ENCODE data around the gene DDX3X.
"Not testable (repeated sequence)": the region's sequence is repeated elsewhere in the genome, so short reads cannot be mapped to it uniquely, and the experiment has no call there.

The DDX3X gene

DNA sequence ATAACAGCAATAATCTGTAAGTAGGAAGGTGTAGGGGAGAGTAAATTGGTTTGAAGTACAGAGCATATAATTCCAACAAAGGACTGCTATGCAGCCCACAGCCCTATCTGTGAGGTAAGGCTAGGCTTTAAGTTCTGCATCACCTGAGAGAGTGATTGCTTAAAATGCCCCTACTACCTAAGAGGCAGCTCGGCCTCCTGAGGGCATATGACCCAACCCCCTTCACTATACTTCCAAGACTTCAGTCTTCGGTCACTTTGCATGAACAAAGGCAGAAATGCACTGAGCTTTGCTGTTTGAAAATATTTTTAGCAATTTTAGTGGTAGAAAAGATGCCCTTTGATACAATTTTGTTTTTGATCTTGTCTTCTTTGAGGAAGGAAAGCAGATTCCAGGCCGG is 4.9 kb upstream of the DDX3X start:
- FAIRE-seq, result no peak

DNA sequence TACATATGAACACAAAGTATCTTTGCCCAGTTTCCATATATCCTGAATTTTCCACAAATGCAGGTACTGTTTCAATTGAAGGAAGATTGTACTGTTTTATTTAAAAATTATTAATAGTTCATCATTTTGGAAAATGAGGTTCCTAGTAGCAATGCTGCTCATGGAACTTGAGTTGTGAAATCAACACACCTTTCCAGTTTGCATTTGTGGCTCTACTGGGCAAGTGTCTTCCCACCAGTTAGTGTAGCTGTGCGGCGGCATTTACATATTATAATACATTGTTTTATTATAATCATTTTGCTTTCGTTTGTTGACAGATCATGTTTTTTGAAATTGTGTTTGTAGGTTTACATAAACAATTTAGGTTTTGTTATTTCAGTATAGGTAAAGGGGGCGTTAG is 2.0 kb upstream of the DDX3X start:
- peak; percentile 60 for FAIRE-seq

DNA sequence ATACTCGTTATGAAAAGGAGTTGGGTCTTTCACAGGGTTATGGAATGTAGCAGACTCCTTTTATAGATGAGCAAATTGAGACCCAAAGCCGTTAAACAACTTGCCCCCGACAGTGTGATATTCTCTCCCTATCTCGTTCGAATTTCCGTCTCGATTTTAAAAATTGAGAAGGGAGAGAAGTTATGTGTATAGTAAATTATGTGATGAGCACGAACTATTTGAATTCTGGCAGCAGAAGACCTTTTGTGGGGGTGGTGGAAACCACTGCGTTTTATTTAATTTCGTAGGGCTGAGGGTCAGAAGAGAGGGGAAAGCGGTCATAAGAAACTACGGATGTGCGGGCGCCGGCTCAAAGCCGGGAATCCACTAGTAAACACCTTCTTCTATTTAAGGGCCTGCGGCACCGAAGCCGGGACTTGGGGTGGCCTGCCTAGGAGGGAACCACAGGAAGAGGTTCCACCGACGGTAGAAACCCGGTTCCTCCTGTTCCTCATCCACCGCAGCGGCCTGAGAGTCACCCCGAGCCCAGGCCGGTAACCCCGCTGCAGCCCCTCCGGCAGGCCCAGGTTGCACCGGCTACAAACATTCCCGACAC is 1.5 kb upstream of the DDX3X start:
- FAIRE-seq, result no peak

DNA sequence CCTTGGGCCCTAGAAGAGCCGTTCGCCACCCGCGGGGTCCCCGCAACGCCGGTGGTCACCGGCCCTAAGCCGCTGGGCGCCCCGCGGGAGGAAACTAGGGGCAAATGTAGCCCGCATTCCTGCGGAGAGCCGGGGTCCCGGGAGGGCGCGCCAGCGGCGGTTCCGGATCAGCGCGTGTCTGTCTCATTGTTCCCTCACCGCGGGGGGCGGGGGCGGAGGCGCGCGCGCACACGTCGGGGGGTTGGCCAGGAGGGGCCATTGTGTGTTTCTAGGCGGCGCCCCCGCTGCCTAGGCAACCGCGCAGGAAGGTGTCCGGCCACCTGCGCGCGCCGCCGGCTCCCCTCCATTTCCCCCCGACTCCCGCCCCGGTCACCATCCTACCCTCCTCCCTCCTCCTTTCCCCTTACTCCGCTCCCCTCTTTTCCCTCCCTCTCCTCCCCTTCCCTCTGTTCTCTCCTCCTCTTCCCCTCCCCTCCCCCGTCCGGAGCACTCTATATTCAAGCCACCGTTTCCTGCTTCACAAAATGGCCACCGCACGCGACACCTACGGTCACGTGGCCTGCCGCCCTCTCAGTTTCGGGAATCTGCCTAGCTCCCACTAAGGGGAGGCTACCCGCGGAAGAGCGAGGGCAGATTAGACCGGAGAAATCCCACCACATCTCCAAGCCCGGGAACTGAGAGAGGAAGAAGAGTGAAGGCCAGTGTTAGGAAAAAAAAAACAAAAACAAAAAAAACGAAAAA is 789 bp upstream of the DDX3X start:
- peak; percentile 48 for FAIRE-seq

DNA sequence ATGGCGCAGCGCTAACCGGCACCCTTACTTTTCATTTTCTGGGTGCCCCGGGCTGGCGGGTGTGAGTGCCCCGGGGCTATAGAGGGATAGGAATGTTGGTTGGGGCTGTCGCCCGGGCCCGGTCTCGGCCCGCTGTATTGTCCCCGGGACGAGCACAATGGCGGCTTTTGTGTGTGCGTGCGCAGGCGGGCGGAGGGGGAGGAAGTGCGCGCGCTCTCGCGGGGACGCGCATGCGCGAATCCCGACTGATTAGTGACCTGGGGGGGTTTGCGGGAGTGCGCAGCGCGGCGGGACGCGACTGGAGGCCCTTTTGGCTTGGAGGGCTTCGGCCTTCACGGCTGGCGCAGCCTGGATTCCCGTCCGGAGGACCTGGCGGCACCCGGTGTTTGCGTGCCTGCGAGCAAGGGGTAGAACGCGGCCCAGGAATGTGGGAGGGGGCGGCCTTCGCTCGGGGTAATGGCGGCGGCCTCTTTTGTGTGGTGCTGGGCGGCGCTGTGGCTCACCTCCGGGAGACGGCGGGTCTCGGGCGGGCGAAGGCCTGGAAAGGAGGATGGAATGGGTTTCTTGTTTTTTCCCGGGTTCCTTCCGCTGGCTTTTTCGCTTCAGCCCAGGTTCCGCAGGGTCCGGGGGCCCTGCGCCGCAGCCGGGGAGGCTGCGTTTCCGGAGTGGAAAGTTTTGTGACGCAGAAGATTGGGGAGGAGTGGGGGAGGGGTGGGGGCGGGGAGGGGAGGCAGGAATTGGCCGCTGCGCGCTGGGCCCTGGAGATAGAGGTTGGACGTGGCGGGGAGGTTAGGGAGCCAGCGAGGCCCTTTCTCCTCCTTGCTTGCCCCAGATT is 618 bp downstream of the DDX3X start:
- no peak for FAIRE-seq

DNA sequence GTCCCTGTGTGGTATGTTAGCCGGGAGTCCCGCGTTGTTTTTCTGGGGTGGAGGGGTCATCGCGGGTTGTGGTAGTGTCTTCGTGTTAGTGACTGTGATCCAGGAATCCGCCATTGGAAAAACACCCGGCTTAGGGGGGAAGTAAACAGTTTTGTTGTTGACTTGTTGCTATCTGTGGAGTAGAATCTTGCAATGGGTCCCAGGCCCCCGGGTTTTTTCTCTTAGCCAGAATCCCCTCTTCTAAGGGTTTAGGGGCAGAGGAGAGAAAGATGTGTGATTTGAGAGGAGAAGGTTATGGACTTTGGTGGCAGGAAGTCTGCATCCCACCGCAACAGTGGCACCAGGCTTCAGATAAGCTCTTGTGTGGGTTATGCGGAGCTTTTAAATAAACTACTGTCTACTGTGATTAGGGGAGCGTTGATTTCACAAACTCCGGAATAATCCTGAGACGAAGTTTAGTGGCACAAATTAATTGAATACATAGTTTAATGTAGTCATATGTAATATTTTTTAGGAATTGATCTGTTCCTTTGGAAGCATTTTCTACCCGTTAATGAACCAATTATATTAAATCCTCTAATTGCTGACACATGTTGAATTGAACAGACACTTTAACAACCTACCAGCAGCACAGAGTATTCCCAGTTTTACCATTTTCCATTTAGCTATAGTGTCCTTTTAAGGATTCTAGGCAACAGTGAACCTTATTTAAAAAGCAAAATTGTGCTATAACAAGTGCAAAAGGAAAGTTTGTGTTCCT is 1.4 kb downstream of the DDX3X start:
- FAIRE-seq, result no peak

DNA sequence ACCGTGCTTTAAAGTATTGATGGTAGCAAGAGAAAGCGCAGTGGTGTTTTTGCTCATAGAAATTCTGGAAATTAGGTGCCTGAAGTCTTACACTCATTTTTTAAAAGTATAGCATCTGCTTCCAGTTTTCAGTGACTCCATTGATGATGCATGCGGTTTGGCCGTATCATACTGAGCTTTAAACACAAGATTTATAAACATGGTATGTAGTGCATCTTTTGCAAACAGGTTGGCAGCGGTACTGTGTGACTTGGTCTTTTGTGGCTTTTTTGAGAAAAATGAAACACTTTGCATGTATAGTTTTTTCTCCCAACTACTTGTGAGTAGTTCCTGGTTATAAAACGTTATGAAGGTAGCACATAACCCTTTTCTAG is 2.0 kb downstream of the DDX3X start:
- FAIRE-seq, result no peak

DNA sequence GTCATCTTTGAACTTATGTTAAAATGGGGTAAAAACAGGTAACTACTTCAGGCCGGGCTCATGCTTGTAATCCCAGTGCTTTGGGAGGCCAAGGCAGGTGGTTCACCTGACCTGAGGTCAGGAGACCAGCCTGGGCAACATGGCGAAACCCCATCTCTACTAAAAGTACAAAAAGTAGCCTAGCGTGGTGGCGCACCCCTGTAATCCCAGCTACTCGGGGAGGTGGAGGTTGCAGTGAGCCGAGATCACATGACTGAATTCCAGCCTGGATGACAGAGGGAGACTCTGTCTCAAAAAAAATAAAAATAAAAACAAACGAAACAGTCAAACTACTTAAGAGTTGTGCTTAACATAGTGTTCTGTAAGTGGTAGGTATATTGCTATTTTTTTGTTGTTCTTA is 2.5 kb downstream of the DDX3X start:
- FAIRE-seq, result no peak

DNA sequence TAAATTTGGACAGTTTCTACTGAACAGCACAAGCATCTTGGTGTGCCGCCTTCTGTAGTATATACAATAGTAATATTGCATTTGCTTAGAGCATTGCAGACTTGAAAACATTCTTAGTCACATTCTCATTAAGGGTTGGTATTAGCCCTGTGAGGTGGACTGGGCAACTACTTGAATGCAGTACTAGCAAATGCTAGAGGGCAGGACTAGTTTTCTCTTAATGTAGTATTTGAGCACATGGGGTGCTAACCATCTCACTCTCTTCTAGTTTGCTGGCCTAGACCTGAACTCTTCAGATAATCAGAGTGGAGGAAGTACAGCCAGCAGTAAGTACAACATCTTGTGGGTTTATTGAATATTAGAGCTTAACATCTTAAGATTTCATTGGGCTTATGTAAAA is 3.2 kb downstream of the DDX3X start:
- FAIRE-seq, result no peak

DNA sequence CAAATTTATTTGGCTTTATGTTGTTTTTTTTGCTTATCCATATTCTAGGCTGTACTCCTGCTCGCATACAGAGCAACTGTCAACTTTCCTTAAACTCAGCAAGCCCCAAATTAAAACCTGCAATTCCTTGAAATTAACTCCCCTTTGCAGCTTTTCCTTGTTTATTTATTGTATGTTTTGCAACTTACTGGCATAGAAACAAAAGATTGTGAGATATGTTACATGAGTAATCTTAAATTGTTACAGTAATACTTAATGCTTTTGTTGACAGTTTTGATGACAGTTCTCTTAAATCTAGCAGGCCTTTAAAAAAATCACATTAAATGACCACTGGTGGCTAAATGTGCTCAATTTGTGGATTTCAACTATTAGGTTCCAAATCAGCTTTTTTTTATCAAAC is 4.5 kb downstream of the DDX3X start:
- FAIRE-seq, result peak; percentile 4

DNA sequence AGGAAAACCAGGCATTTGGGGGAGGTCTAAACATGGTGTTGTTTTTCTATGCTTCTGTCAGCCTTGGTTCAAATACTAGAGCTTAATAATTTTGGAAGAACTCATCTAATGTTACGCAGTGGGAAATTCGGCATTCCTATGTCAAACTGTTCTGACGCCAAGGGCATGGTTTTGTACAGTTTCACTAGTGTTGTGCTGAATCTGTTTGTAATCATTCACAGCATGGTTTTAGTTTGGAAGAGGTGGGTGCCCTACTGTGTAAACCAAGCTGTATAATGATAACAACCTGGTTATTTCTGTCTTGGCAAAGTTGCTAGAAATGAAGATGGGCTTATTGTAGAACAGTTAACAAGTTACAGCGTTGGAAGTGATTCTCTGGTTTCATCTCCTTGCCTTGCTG is 5.2 kb downstream of the DDX3X start:
- no peak for FAIRE-seq

DNA sequence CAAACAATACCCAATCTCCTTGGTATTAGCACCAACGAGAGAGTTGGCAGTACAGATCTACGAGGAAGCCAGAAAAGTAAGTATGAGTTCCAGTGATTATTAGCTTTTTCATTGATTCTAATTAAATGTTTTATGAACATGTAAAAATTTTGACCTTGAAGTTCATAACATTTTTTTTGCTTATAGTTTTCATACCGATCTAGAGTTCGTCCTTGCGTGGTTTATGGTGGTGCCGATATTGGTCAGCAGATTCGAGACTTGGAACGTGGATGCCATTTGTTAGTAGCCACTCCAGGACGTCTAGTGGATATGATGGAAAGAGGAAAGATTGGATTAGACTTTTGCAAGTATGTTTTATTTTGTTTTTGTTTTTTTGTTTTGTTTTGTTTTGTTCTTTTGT is 10.1 kb downstream of the DDX3X start:
- FAIRE-seq, result no peak

DNA sequence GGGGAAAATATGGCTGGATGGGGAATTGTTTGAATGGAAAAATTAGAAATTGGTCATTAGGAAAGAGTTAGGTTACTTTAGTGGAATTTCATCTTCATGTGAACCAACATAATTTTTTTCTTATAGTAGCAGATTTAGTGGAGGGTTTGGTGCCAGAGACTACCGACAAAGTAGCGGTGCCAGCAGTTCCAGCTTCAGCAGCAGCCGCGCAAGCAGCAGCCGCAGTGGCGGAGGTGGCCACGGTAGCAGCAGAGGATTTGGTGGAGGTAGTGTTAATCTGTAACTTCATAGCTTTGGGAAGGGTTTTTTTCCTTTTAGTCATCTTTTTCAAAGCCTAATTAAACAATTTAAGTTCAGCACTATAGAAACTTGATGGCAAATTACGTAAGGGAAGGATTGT is 13.2 kb downstream of the DDX3X start:
- no peak for FAIRE-seq

DNA sequence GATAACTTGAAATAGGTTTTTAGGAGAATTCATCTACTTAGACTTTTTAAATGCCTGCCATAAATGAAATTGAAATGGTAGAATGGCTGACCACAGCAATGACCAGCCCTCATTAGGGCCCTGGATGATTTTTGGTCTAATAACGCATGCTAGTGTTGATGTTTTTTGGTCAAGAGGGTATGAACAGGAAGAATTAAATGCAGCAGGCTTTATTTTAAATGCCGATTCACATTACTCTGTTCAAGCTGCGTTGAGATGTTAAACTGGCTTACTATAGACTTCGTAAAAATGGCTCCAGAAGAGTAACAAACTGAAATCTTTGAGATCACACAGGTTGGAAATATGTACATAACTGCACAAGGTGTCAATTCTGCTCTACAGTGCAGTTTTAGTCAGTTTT is 14.6 kb downstream of the DDX3X start:
- no peak for FAIRE-seq

DNA sequence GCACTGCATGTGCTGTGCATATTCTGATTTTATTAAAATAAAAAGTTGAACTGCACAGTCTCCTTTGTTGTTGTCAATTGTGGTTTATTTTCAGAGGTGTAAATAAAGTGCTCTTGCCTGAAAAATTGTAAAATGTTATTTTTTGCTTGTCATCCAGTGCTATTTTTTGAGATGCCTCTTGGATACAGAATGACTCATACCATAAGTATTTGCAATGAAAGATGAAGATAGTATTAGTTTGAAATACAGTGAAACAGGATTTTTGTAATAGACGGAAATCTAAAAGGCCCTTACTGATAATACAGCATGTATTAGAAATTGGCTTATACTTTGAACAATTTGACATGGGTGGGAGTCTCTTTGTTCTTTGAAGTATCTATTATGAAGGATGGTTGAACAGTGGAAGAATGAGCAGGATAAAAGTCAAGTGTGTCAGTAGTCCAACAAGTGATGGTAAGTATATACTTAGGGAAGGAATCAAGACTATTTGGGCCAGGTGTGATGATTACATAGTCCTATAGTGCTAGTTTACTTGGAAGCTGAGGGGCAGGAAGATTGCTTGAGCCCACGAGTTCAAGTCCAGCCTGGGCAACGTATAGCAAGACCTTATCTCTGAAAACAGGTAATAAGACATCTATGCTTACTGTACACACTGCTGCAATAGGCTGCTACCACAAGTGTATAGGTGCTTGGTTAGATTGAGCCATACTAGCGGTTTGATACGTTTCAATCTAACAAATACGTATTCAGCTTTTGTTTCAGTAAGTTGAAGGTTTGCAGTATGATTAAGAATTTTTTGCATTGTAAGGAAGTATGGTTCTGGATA is 16.4 kb downstream of the DDX3X start:
- no peak for FAIRE-seq

DNA sequence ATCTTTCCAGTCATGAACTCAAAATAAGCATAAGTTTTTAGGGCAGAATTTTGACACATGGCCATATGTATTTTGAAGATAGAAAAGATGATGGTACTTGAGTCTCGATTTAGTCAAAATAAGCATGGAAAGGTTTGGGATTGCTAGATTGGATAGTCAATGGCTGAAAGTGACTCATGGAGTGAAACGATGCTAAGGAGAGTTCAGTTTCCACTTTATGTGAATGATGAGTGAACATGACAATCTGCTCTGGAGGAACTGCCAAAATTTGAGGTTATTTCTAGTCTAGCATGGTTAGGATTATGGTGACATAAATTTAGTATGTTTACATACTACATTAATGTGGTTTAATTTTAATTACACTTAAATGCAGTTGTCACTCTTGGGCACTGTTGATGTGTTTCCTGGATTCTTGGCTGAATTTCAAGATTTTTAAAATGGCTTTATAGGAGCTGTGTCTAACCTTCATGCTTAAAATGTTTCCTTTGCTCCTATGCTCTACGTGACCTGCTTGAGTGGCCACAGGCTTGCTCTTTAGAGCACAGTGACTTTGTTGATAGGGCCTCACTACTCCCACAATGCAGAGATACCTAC is 17.1 kb downstream of the DDX3X start:
- no peak for FAIRE-seq

DNA sequence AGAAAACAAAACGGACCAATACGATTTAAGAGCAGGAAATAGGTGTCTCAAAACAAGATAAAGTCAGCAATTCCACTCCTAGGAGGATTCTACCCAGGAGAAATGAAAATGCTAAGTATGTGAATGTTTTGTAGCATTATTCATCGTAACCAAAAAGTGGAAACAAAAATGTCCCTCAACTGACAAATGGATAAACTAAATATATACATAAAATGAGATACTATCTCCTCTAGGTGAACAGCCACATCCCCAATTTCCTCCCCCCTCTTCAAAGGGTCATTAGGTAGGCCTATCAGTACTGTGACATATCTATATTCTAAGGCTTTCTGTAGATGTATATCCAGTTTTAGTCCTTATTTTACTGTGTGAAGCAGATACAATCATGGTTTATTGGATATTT is 18.0 kb downstream of the DDX3X start:
- FAIRE-seq, result no peak

DNA sequence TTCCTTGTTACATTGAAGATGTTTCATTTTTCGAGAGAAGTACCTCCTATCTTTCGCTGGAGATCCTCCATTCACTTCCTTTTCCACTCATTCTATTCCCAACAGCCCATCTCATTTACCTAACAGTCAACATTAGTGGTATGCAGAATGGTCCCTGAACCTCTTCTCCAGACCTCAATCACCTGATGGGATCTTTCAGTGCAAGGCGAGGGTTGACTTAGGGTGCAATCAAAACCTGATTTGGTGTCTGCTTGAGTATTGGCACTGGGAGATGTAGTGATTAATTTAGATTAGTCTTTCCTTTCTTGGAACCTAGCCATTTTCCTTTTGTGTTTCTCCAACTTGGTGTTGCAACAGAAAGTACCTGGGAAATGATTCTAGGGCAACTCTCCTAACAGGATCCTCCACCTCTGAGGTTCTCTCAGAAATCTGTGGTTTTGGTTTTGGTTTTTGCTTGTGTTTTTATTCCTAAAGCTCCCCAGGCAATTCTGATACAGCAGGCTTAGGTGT is 18.4 kb downstream of the DDX3X start:
- no peak for FAIRE-seq

DNA sequence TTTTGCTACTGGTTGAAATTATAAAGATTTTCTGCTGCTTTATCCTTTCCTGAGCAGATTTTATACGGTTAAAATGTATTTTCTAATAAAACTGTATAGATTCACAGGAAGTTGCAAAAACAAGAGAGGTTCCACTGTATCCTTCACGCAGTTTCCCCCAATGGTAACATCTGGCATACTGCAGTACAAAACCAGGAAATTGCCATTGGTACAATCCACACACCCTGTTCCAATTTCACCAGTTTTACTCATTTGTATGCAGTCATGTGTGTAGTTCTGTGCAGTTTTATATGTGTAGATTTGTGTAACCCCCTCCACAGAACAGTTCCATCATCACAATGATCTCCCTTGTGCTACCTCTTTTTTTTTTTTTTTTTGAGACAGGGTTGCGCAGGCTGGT is 20.0 kb downstream of the DDX3X start:
- no peak for FAIRE-seq

DNA sequence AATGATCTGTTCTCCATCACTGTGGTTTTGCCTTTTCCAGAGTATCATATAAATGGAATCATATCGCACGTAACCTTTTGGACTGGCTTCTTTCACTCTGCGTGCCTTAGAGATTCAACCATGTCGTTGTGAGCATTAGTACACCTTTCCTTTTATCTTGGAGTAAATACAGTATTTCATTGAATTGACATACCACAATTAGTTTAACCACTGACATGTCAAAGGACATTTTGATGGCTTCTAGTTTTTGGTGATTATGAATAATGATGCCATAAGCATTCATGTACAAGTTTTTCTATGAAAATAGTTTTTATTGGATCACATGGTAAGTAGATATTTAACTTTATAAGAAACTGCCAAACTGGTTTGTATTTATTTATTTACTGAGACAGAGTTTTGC is 35.2 kb downstream of the DDX3X start:
- no peak for FAIRE-seq

DNA sequence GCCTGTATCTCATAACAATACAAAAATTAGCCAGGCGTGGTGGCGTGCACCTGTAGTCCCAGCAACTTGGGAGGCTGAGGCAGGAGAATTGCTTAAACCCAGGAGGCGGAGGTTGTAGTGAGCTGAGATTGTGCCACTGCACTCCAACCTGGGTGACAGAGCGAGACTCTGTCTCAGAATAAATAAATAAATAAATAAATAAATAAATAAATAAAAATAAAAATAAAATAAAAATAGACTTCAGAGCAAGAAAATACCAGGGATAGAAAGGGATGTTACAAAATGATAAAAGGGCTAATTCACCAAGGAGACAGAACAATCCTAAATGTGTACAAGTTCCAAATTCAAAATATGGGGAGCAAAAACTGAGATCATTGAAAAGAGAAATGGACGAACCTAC is 37.6 kb downstream of the DDX3X start:
- FAIRE-seq, result not testable (repeated sequence)

Data from endometrium (tissue), 2 donors.